NCI-H510A treated with DMSO at 0.1 percent for 48 hours (cell line): ENCODE results near the gene SMARCE1.
A peak's percentile ranks its signal among the peaks of the same experiment; 100 is the strongest.

ENCODE experiments used
- DNase-seq: peaks from one replicate; lab custom pipeline; 2025; lab: John Stamatoyannopoulos, UW

Gene SMARCE1

GRCh38 chr17:40645943-40646342 lies 1.7 kb downstream of the SMARCE1 start:
- no peak for DNase-seq

DNA sequence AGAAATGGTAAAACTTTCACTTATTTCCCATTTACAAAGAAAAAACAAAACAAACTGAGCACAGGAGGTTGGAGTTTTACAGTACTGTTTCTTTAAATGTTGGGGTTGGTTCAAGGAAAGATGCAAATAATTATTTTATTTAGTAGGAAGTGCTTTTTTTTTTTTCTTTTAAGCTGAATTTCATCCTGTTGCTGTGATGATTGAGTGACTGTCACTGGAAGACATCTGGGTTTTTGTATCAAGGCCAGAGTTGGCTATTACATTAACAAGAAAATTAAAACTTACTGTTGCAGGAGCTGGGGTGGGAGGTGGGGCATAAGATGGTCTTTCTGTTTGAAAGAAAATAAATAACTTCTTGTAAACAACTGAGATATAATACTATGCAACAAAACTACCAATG lies 2.3 kb downstream of the SMARCE1 start:
- no peak for DNase-seq

DNA sequence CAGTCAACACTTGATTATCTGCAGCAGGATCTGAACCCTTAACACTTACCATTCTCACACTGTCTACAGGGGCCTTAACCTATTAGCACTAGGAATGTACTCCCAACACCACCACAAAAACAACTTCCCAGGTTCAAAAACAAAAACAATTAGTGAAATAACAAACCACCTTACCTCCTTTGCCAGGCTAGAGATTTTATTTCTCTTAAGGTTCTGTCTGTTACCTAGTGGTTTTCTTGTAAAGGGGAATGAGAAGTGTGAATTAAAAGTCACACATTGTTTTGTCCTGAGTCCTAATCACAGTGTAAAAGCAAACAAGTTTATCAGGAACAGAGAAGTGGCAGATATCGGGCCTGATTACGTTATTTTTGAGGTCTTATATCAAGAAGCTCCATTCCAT lies 9.7 kb downstream of the SMARCE1 start:
- DNase-seq: no peak

- no peak for DNase-seq
These were observed 13.7 kb downstream of the SMARCE1 start for GRCh38 chr17:40633871-40634270.

- DNase-seq: no peak
These were observed 15.4 kb downstream of the SMARCE1 start for GRCh38 chr17:40632216-40632615.

DNA sequence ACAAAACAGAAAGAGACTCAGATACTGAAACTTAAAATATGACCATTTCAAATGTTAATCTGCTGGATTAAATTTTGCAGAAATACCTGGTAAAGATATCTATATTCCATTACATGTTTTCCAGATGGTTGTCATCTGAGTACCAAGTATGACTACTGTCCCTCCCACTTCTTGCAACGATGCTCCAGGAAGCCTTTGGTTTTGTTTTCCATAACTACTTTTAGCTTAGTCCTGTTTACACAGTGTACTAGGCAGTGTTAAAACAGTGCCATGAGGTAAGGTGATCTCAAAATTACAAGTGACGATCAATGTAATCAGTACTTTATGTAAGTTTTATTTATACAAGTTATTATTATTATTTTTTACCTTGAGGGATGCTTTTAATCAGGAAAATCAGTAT lies 17.8 kb downstream of the SMARCE1 start:
- DNase-seq: no peak

DNA sequence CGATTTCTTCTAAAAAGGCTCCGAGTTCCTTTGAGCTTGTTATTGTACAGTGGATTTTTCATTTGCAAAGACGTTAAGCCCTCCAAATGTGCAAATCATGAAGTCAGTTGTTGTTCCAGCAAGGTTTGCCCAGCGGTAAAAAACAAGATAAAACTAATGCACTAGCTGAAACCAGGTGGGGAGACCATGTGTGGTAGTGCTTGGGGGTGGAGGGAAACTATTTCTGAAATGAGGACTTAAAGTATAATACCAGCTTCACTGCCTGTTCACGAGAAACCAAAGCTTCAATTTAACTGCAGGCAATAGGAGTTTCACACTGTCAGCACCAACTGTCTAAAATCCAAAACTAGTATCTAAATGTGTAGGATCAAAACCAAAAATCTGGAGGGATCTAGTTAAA lies 22.3 kb downstream of the SMARCE1 start:
- no peak for DNase-seq

GRCh38 chr17:40623419-40624210 lies 24.0 kb downstream of the SMARCE1 start:
- DNase-seq: no peak

GRCh38 chr17:40622509-40622928 lies 25.1 kb downstream of the SMARCE1 start:
- no peak for DNase-seq

- no peak for DNase-seq
These were observed 26.0 kb downstream of the SMARCE1 start for GRCh38 chr17:40621578-40621977.

DNA sequence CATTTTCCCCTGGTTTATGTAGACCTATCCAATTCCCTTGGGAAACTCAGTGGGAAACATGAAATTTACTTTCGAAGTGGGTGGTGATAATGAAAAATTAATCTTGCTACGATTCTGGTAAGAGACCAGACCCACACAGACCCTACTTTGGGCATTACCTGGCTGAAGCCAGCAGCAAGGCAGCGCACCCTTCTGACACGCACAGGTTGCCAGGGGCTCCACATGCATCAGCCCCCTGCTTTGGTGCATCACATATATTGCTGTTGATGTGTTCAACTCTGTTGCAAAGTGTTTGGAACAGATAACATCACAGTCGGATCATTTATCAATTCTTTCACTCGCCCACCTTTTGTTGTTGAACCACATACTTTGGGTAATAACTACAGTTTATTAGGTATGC lies 26.6 kb downstream of the SMARCE1 start:
- no peak for DNase-seq

GRCh38 chr17:40618754-40619625 lies 28.6 kb downstream of the SMARCE1 start:
- DNase-seq: no peak

GRCh38 chr17:40617678-40618240 lies 29.9 kb downstream of the SMARCE1 start:
- DNase-seq: no peak

- no peak for DNase-seq
These were observed 31.0 kb downstream of the SMARCE1 start for GRCh38 chr17:40616592-40616991.

DNA sequence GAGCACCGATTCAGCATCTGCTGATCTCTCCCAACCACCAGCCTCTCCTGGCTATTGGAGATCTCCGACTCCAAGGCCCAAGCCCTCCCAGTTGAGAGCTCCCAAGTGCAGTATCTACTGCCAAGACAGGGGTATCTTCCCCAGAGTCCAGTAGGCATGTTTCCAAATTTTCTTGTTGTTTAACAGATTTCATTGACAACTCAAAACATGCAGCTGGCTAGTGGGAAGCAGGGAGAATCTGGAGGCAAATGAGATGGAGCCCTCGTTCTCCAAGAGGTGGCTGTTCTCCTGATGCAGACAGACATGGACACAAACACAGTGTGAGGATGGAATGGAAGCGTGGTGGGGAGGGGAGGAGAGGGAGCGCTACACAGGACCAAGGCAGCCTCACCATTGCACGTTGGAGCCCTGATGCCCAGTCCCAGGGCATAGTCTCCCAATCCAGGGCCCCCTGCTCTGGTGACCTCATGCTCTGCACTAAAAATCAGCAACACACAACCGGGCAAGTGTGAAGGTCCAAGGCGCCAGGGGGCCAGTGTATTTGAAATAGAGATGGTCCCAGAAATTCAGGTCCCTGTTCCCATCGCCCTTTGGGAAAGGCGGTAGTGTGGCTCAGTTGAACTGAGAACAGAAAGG lies 31.7 kb downstream of the SMARCE1 start:
- DNase-seq: no peak

DNA sequence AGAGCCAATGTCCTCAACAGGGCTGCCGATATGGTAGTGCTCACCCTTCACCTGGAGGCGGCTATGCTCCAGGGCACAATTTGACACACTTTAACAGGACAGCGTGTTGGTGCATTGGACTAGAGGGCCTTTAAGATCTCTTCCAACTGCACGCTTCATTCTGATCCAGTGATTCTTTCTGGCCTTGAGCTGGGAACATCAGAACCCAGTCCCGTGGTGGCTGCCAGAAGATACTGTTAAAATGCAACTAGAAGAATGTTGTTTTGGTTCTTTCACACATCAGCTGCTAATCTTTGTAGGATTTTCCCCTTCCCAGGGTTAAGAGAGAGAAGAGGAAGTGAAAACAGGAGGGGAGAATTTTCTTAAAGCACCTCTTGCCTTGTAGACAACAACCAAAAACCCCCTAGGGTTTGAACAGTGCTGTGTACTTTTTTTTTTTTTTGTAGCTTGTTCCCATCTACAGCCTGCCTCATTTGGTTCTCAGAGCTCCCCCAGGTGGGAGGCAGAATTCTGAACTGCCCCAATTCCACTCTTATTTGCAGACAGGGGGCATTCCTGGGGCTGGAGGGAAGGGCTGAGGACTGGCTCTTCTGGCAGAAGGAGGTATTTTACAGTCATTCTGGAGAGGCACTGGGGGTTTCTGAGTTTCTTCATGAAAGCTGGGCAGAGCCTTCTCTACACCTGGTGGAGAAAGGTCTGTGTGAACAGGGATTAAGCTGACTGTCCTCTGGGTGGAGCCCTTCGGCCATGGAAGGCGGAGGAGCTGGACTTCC lies 32.4 kb downstream of the SMARCE1 start:
- peak; percentile 77 for DNase-seq

- DNase-seq: no peak
These were observed 33.1 kb downstream of the SMARCE1 start for GRCh38 chr17:40614431-40615067.

DNA sequence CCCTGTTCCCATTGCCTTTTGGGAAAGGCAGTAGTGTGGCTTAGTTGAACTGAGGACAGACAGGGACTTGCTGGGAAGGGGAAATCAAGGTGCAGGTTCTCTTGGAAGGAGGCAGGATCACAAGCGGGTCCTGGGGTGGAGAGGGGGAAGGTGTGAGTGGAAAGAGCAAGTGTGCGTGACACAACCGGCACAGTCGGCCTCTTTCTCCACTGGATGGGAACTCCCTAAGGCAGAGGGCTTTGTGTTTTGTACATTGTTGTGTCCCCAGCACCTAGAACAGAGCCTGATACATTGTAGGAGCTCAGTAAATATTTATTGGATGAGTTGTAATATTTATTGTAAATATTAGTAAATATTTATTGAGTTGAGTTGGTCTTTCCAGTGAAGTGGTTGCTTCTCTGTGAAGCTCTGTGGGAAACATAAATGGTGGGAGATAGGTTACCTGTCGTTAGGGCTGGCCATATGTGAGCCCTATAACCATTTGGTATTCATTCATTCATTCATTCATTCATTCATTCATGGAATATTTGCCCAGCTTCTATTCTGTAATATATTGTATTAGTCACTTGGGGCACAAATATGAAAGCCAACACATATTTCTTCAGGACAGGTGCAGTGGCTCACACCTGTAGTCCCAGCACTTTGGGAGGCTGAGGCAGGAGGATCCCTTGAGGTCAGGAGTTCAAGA lies 34.0 kb downstream of the SMARCE1 start:
- no peak for DNase-seq

- DNase-seq: no peak
These were observed 34.9 kb downstream of the SMARCE1 start for GRCh38 chr17:40612599-40613244.
